Umbilical cord (tissue), 2 donors: ENCODE data around the gene DHPS. TPM values are rescaled to one million over a fixed set of nuclear protein-coding genes. Genes with fewer than 3 reads are reported as not detected.
"Not testable (repeated sequence)": the region's sequence is repeated elsewhere in the genome, so short reads cannot be mapped to it uniquely, and the experiment has no call there.

Source experiments
- DNase-seq: peaks from one replicate; pipeline ENCODE4 v3.0.0-alpha.2; 2015; ENCODE audit warnings: low spot score
- total RNA-seq: library from RNA; depleted of rRNA; stranded (reverse); fragments of >200 nt; gene quantifications from one replicate; pipeline ENCODE4 v1.2.3, GENCODE V29; 2014; ENCODE audit warnings: low replicate concordance; ENCODE audit not compliant: insufficient read depth

The DHPS gene
- total RNA-seq, 1 donor from 2014 or later, result 36.4 TPM

DNA sequence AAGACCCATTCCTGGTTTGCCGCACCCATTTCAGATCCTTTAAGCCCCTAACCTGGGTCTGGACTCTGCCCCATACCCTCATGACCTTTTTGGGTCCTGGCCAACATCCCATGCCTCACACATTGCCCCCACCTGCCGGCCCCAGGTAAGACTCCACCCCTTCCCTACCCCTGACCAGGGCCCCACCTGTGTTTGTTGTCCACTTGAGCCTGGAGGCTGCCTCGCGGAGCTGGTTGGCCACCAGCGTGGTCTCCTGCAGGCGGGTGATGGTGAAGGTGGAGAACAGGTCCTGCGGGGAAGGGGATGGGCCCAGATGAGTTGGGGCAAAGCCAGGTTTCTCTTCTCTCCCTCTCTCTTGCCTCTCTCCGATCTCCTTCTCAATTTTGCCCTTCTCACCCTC, 34.6 kb downstream of the DHPS start:
- no peak for DNase-seq

DNA sequence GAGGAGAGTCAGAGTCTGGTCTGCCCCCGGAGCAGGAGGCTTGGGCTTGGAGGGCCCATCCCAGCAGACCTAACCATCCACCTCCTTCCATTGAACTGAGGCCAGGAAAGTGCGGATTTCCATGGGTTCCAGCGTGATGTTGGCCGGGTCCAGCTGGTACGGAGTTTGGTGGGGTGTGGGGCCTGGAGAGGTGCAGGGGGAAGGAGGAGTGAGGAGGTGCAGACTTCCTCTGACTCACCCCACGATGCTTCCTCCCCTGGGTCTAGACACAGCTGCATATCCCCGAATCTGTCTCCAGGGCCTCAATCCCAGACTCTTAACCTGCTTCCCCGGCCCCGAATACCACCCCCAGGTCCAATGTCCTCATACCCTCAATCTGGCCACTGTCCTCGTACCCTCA, 35.1 kb downstream of the DHPS start:
- no peak for DNase-seq

DNA sequence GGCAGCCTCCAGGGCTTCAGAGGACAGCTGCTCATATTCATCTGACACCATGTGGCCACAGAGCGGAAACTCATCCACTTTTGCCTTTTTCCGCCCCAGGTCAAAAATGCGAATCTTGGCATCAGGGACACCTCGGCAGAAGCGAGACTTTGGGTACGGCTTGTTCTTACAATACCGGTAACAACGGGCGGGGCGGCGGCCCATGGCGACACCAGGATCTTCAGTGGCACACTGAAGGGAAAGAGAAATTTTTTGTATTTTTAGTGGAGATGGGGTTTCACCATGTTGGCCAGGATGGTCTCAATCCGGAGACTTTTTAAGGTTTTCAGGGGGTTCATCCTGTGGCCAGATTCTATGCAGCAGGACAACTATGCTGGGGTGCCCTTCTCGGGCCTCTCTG, 38.0 kb downstream of the DHPS start:
- not testable (repeated sequence) for DNase-seq

DNA sequence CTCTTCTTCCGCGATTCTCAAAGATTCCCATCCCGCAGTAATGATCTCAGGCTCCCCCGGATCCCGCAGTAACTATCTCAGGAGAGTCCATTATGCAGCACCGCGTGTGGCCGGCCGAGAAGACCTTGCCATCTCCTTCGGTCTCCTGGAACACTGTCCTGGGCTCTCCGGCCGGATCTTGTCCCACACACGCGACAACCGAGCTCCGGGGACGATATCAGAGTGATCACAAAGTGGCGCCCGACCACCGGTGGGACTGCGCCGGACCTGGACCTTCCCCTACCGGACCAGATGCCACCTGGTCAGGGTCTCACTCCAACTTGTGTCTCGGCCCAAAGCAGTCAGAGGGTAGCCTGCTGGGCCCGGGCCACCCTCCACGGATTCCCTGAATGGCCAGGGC, 39.2 kb downstream of the DHPS start:
- no peak for DNase-seq

DNA sequence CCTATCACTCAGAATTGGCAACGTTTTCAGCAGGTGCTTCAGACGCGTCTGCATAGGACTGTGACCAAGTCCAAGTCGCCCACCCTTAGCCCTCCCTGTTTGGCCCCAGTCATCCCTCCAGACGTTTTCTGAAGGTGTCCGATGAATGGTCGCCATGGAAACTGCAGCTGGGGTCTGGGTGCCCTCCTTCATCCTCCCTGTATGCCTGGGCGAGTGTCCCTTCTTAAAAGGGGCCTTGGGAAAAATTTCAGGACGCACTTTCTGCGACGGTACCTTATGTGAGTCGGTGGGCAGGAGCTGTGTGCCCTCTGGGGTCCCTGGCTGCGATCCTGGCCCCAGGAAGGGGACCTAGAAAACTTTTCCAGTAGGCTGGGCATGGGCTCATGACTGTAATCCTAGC, 40.2 kb downstream of the DHPS start:
- DNase-seq, result no peak

DNA sequence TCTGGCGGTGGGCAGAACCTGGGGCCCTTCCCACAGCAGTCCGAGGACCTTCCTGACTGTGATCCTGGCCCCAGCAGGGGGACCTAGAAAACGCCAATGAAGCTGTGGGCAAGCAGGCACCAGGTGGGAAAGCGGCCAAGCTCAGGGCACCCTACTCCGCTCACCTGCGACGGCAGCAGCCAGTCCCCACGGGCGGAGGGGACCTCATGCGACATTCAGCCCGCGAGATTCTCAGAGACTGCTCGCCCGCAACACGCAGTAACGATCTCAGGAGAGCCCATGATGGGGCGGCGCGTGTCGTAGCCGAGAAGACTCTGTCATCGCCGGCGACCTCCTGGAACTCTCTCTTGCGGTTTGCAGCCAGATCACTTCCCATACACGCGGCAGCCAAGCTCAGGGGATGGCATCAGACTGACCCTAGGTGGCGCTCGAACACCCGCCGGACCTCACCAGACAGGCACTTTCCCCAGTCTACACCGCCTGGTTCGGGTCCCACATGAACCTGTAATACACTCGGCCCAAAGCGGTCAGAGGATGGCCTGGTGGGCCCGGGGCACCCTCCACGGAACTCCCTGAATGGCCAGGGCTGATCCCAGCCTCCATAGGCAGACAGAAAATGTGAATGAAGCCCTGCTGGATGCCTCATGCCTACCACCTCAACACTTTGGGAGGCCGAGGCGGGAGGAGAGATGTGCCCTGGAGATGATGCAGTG, 41.6 kb downstream of the DHPS start:
- DNase-seq, result peak; percentile 69

DNA sequence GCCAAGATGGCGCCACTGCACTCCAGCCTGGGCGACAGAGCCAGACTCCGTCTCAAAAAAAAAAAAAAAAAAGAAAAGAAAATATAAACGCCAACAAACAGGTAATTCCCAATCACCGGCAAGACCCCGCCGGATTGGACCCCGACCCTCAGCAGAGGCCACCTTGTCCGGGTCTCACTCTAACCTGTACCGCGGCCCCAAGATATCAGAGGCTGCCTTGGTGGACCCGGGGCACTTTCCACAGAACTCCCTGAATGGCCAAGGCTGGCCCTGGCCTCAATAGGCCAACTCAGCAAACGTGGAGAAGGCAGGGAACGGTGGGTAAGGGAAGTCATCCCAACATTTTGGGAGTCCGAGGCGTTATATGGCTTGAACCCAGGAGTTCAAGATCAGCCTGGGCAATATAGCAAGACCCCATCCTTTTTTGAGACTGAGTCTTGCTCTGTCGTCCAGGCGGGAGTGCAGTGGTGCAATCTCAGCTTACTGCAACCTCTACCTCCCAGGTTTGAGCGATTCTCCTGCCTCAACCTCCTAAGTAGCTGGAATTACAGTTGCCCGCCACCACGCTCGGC, 43.0 kb downstream of the DHPS start:
- DNase-seq, result no peak

DNA sequence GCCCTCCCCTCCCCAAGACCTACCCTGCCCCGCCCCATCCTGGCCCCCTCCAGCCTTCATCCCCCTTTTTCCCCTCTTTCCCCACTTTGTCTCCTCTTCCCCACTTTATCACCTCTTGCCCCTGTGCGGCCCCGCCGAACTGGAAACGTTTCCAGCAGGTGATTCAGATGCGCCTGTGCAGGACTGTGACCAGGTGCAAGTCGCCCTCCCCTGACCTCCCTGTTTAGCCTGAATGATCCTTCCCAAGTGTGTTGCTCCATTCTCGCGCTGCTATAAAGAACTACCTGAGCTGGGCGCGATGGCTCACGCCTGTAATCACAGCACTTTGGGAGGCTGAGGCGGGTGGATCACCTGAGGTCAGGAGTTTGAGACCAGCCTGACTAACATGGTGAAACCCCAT, 45.0 kb downstream of the DHPS start:
- no peak for DNase-seq

DNA sequence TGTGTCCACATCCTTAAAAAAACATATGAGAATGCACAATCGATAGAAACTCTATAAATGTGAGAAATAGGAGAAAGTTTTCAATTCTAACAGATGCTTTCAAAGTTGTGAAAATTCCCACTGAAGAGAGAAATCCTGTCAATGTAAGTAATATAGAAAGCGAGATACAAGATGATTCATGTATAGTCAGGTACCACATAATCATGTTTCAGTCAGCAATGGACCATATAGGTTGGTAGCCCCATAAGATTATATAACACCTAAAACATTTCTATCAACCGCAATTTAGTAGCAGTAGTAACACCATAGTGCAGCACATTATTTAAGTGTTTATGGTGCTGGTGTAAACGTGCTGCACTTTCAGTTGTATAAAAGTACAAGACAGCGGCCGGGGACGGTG, 52.5 kb downstream of the DHPS start:
- no peak for DNase-seq

DNA sequence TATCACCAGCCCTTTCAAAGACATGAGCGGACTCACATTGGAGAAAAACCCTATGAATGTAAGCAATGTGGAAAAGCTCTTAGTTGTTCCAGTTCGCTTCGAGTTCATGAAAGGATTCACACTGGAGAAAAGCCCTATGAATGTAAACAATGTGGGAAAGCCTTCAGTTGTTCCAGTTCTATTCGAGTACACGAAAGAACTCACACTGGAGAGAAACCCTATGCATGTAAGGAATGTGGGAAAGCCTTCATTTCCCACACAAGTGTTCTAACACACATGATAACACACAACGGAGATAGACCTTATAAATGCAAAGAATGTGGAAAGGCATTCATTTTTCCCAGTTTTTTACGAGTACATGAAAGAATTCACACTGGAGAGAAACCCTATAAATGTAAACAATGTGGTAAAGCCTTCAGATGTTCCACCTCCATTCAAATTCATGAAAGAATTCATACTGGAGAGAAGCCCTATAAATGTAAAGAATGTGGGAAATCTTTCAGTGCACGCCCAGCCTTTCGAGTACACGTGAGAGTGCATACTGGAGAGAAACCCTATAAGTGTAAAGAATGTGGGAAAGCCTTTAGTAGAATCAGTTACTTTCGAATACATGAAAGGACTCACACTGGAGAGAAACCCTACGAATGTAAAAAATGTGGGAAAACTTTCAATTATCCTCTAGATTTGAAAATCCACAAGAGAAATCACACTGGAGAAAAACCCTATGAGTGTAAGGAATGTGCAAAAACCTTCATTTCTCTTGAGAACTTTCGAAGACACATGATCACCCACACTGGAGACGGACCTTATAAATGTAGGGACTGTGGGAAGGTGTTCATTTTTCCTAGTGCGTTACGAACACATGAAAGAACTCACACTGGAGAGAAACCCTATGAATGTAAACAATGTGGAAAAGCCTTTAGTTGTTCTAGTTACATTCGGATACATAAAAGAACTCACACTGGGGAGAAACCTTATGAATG, 53.3 kb downstream of the DHPS start:
- no peak for DNase-seq

DNA sequence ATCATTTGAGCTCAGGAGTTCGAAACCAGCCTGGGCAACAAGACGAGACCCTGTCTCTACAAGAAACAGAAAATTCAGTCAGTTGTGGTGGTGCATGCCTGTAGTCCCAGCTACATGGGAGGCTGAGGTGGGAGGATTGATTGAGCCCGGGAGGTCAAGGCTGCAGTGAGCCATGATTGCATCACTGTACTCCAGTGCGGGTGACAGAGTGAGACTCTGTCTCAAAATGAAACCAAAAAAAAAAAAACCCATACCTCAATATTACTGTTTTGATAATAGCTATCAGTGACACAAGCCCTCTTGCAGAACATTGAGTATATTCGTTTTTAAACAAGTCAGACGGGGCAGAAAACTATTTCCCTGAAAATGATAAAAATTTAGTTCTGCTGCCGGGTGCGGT, 54.7 kb downstream of the DHPS start:
- DNase-seq, result no peak

Other genes starting within 250 kb of the DHPS start
- 9.1 TPM for gene ZNF443, start 240.9 kb downstream of the DHPS start, total RNA-seq
- 7.9 TPM for gene ZNF709, start 197.1 kb downstream of the DHPS start, total RNA-seq
- 26.5 TPM for gene ZNF564, start 130.4 kb downstream of the DHPS start, total RNA-seq
- gene ZNF490, start 71.1 kb downstream of the DHPS start, total RNA-seq, result 4.1 TPM
- 19.0 TPM for gene ZNF791, start 71.0 kb downstream of the DHPS start, total RNA-seq
- gene MAN2B1, start 15.1 kb downstream of the DHPS start, total RNA-seq, result 22.1 TPM
- gene WDR83, start 15.1 kb downstream of the DHPS start, total RNA-seq, result 24.8 TPM
- gene GNG14, start 6.1 kb upstream of the DHPS start, total RNA-seq, result not detected
- gene FBXW9, start 14.8 kb upstream of the DHPS start, total RNA-seq, result not detected
- 18.5 TPM for gene TNPO2, start 42.1 kb upstream of the DHPS start, total RNA-seq
- 116 TPM for gene TRIR, start 52.8 kb upstream of the DHPS start, total RNA-seq
- gene GET3, start 55.6 kb upstream of the DHPS start, total RNA-seq, result 25.0 TPM
- gene BEST2, start 69.9 kb upstream of the DHPS start, total RNA-seq, result not detected
- gene HOOK2, start 93.7 kb upstream of the DHPS start, total RNA-seq, result 17.1 TPM
- 277 TPM for gene JUNB, start 109.6 kb upstream of the DHPS start, total RNA-seq
- 112 TPM for gene PRDX2, start 119.9 kb upstream of the DHPS start, total RNA-seq
- gene THSD8, start 120.2 kb upstream of the DHPS start, total RNA-seq, result not detected
- gene RNASEH2A, start 124.7 kb upstream of the DHPS start, total RNA-seq, result 5.3 TPM
- gene RTBDN, start 152.7 kb upstream of the DHPS start, total RNA-seq, result not detected
- gene MAST1, start 156.6 kb upstream of the DHPS start, total RNA-seq, result 2.2 TPM
- 21.7 TPM for gene DNASE2, start 199.6 kb upstream of the DHPS start, total RNA-seq
- gene KLF1, start 205.3 kb upstream of the DHPS start, total RNA-seq, result 3.1 TPM
- 9.1 TPM for gene GCDH, start 209.3 kb upstream of the DHPS start, total RNA-seq
- not detected for gene SYCE2, start 237.4 kb upstream of the DHPS start, total RNA-seq